Upper lobe of left lung (tissue), 6 donors: ENCODE measurements around the gene DPYD. TPM values are rescaled to one million over a fixed set of nuclear protein-coding genes. Genes with fewer than 3 reads are reported as not detected.

Experiments used
- ATAC-seq, 2 donors: fragments of 200-7000 bp; cut with Tn5 transposase; one replicate each; pipeline ENCODE4 v1.9.1; 2022; ENCODE audit warnings: mild to moderate bottlenecking in 2 of 2, moderate library complexity in 2 of 2; ENCODE audit not compliant: low FRiP score in 2 of 2
- DNase-seq, 2 donors: peaks; one replicate each; pipeline ENCODE4 v3.0.0-alpha.2; 2019 to 2020
- H3K27ac ChIP-seq, 4 donors: fragments of 200-600 bp; sonication (generic); one replicate each; pipeline ENCODE4 v1.5.1; 2016 to 2019
- H3K27me3 ChIP-seq, 4 donors: fragments of 200-600 bp; sonication (generic); one replicate each; pipeline ENCODE4 v1.5.1; 2017 to 2019
- H3K36me3 ChIP-seq, 4 donors: fragments of 200-600 bp; sonication (generic); one replicate each; pipeline ENCODE4 v1.5.1; 2016 to 2019
- H3K4me1 ChIP-seq, 4 donors: fragments of 200-600 bp; sonication (generic); one replicate each; pipeline ENCODE4 v1.5.1; 2018 to 2019
- H3K4me3 ChIP-seq, 4 donors: fragments of 200-600 bp; sonication (generic); one replicate each; pipeline ENCODE4 v1.5.1; 2017 to 2019; ENCODE audit warnings: mild to moderate bottlenecking in 2 of 4, moderate library complexity in 1 of 4
- H3K9me3 ChIP-seq, 4 donors: fragments of 200-600 bp; sonication (generic); one replicate each; pipeline ENCODE4 v1.5.1; 2018 to 2019
- CTCF ChIP-seq, 6 experiments: fragments of 450-650 bp in 4 of 6; fragments of 200-600 bp in 2 of 6; sonication (generic) in 2 of 6; IDR thresholded peaks; one replicate each; pipeline ENCODE4 v1.5.1; 2016 to 2019; ENCODE audit warnings: antibody characterized with exemption in 6 of 6
- EP300 ChIP-seq, 4 donors: sonication (generic); formaldehyde crosslinking; IDR thresholded peaks; one replicate each; pipeline ENCODE4 v1.5.1; 2017; ENCODE audit warnings: antibody characterized with exemption in 4 of 4, control low read depth in 2 of 4
- POLR2A ChIP-seq, 4 donors: fragments of 450-650 bp; IDR thresholded peaks; one replicate each; pipeline ENCODE4 v1.5.1; 2016 to 2017; ENCODE audit warnings: antibody characterized with exemption in 4 of 4, mild to moderate bottlenecking in 2 of 4
- POLR2AphosphoS5 ChIP-seq, 2 donors: sonication (generic); formaldehyde crosslinking; IDR thresholded peaks; one replicate each; pipeline ENCODE4 v1.5.1; 2017; ENCODE audit warnings: antibody characterized with exemption in 2 of 2
- WGBS, 2 donors: methylation state at CpG; one replicate each; pipeline ENCODE4 v1.1.5; 2017 to 2018; 5-methylcytosine and 5-hydroxymethylcytosine counted together
- total RNA-seq, 6 donors: library from RNA; depleted of rRNA in 4 of 6; stranded (reverse); fragments of >200 nt in 4 of 6; gene quantifications; one replicate each; pipeline versions ENCODE4 v1.1.0 to v1.2.1, GENCODE V29; 2016 to 2021
- donor health status: DM: no; HTN: no; CAD: no; lungs with moderate emphysema.
- donor health status: DM: no; HTN: yes; CAD: no; lungs with severe emphysema.

DPYD gene
- total RNA-seq, 6 donors from 2014 or later: 60.9 to 106 (median 79.7) TPM

GRCh38 chr1:97744977-97745376 lies 175.9 kb downstream of the DPYD start:
- no peaks in the 10 kb centered on the region for H3K9me3 ChIP-seq
- DNase-seq: no peak
- H3K36me3 ChIP-seq: no peaks in the 10 kb centered on the region
- no peak for ATAC-seq
- no peak for TF ChIP-seq CTCF (IDR thresholded peaks at IDR 0.05)
- no peak for TF ChIP-seq POLR2AphosphoS5 (IDR thresholded peaks at IDR 0.05)
- no peak for TF ChIP-seq POLR2A (IDR thresholded peaks at IDR 0.05)
- TF ChIP-seq EP300 (IDR thresholded peaks at IDR 0.05): no peak
- no peaks in the 10 kb centered on the region for H3K27me3 ChIP-seq
- H3K4me1 ChIP-seq: no peaks in the 10 kb centered on the region
- H3K27ac ChIP-seq: no peak overlapping the region
- H3K4me3 ChIP-seq: no peak overlapping the region

- Histone ChIP-seq H3K9me3 (no peaks in the 10 kb centered on the region), H3K4me1 (no peaks in the 10 kb centered on the region), H3K36me3 (no peaks in the 10 kb centered on the region), H3K27me3 (no peaks in the 10 kb centered on the region), H3K4me3 (no peak overlapping the region), H3K27ac (no peak overlapping the region)
- TF ChIP-seq CTCF (IDR thresholded peaks at IDR 0.05) (no peak), POLR2AphosphoS5 (IDR thresholded peaks at IDR 0.05) (no peak), POLR2A (IDR thresholded peaks at IDR 0.05) (no peak), EP300 (IDR thresholded peaks at IDR 0.05) (no peak)
- DNase-seq: no peak
- no peak for ATAC-seq
- 89 to 95% methylated on average over 3 of the region's 3 CpGs for WGBS, 2 donors
Observed at GRCh38 chr1:97743129-97743528, 177.7 kb downstream of the DPYD start.

- DNase-seq: no peak
- Histone ChIP-seq H3K27ac (no peak overlapping the region), H3K4me1 (no peaks in the 10 kb centered on the region), H3K4me3 (no peak overlapping the region), H3K9me3 (no peaks in the 10 kb centered on the region), H3K36me3 (no peaks in the 10 kb centered on the region), H3K27me3 (no peaks in the 10 kb centered on the region)
- 100% methylated on average over 1 of the region's 1 CpG for WGBS, 2 donors
- TF ChIP-seq EP300 (IDR thresholded peaks at IDR 0.05): no peak
- no peak for TF ChIP-seq POLR2AphosphoS5 (IDR thresholded peaks at IDR 0.05)
- TF ChIP-seq CTCF (IDR thresholded peaks at IDR 0.05): no peak
- no peak for TF ChIP-seq POLR2A (IDR thresholded peaks at IDR 0.05)
- no peak for ATAC-seq
Observed at GRCh38 chr1:97740891-97741290, 179.9 kb downstream of the DPYD start.

GRCh38 chr1:97739596-97740103 lies 181.2 kb downstream of the DPYD start:
- DNase-seq (no peak), ATAC-seq (no peak)
- Histone ChIP-seq H3K9me3 (no peaks in the 10 kb centered on the region), H3K27me3 (no peaks in the 10 kb centered on the region), H3K4me1 (no peaks in the 10 kb centered on the region), H3K4me3 (no peak overlapping the region), H3K36me3 (no peaks in the 10 kb centered on the region), H3K27ac (no peak overlapping the region)
- WGBS, 2 donors: 98% methylated on average over 2 of the region's 2 CpGs
- TF ChIP-seq EP300 (IDR thresholded peaks at IDR 0.05) (no peak), CTCF (IDR thresholded peaks at IDR 0.05) (no peak), POLR2AphosphoS5 (IDR thresholded peaks at IDR 0.05) (no peak), POLR2A (IDR thresholded peaks at IDR 0.05) (no peak)

GRCh38 chr1:97738270-97738669 lies 182.6 kb downstream of the DPYD start:
- Histone ChIP-seq H3K36me3 (no peaks in the 10 kb centered on the region), H3K4me3 (no peak overlapping the region), H3K27ac (no peak overlapping the region), H3K4me1 (no peaks in the 10 kb centered on the region), H3K9me3 (no peaks in the 10 kb centered on the region), H3K27me3 (no peaks in the 10 kb centered on the region)
- WGBS, 2 donors: 83 to 93% methylated on average over 3 of the region's 3 CpGs
- no peak for TF ChIP-seq EP300 (IDR thresholded peaks at IDR 0.05)
- TF ChIP-seq POLR2A (IDR thresholded peaks at IDR 0.05): no peak
- DNase-seq (no peak), ATAC-seq (no peak)
